Activated naive CD4-positive, alpha-beta T cell treated with anti-CD3 and anti-CD28 coated beads, Interleukin-2, amount 50 U/mL, for 24 hours (primary cell): ENCODE results near the gene GNG7.
A peak's percentile ranks its signal among the peaks of the same experiment; 100 is the strongest.

Experiments
- H3K27ac Mint-ChIP-seq: one replicate; pipeline ENCODE4 v1.8.0; 2021; ENCODE audit warnings: mild to moderate bottlenecking, mixed read lengths
- H3K27me3 Mint-ChIP-seq: one replicate; pipeline ENCODE4 v1.8.0; 2021; ENCODE audit warnings: mixed read lengths
- H3K36me3 Mint-ChIP-seq: one replicate; pipeline ENCODE4 v1.8.0; 2021; ENCODE audit warnings: mixed read lengths
- H3K4me1 Mint-ChIP-seq: one replicate; pipeline ENCODE4 v1.8.0; 2021; ENCODE audit warnings: mixed read lengths
- H3K4me3 Mint-ChIP-seq: one replicate; pipeline ENCODE4 v1.8.0; 2021; ENCODE audit warnings: mild to moderate bottlenecking, mixed read lengths
- H3K9me3 Mint-ChIP-seq: one replicate; pipeline ENCODE4 v1.8.0; 2021; ENCODE audit warnings: mixed read lengths

Gene GNG7

DNA sequence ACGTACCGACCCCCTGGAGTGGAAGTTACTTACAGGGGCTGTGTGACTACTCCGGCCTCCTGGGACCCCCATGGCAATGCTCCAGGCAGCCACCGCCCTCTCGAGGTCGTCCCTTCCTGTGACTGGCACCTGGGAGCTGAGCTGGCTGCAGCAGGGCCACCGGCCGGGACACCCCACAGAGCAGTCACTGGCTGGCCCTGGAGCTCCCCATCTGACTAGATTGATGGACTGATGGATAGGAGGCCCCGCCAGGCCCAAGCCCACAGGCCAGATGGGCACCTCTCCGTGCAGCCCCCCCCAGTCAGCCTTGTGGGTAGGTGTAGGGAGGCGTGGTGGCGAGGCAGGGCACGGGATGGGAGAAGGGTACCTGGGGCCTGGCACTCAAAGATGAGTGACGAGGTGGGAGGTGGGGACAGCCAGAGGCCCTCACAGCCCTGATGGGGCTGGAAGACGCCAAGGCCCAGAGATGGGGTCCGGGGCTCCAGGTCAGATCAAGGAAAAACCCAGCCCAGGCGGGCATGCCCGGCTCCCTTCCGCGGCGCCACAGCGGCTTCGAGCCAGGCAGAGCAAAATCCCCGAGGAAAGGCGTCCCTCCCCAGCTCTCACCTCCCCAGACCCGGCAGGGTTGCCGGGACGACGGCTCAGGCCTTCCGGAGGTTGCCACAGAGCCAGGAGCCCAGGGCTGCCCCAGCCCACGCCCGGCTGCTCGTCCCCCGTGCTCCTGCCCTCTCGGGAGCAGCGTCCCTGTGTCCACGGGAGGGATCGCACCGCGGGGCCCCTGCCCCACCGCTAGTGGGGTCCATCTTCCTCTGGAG lies 28.9 kb upstream of the GNG7 start:
- peaks cover 5% of the 10 kb centered on the region for H3K4me1 Mint-ChIP-seq
- no peak overlapping the region for H3K4me3 Mint-ChIP-seq
- peaks cover 8% of the 10 kb centered on the region for H3K36me3 Mint-ChIP-seq
- H3K9me3 Mint-ChIP-seq = no peaks in the 10 kb centered on the region
- H3K27ac Mint-ChIP-seq = no peak overlapping the region
- H3K27me3 Mint-ChIP-seq = no peaks in the 10 kb centered on the region

DNA sequence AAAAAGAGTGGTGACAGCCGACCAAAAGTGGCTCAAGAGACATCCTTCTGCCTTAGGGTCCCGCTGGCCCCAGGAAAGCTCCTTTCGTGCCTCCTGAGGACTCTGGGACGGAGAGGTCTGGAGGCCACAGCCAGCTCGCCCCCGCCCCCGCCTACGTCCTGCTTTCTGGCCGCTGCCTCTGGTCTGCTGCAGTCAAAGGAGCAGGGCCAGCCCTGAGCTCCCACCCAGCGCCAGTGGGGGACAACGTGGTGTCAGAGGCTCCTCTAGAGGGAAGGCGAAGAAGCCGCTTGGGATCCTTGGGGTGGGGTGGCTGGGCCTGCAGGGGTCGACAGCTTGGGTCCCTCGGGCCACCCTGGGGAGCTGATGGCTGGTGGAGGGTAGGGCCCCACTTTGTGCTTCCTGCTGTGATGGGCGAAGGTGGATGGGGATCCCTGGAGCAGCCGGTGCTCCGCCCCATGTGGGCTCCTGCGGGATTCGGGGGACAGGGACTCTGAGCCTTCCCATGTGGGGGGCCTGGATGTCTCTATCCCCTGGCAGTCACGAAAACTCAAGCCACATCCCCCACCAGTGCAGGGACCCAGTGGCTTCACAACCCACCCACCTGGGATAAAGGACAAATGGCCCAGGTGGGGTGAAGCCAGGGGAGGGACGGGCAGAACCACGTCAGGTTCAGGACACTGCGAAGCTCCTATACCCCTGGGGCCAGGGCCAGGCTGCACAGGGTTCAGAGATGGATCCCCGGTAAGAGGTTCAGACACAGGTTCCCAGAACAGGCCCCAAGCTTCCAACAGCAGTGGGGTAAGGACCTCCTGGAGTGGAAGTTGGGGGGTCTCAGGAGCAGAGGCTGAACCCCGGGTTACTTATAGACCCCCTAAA lies 27.7 kb upstream of the GNG7 start:
- Mint-ChIP-seq H3K27me3 (peaks cover 1% of the 10 kb centered on the region), H3K9me3 (no peaks in the 10 kb centered on the region), H3K4me3 (no peak overlapping the region), H3K4me1 (peaks cover 5% of the 10 kb centered on the region), H3K36me3 (peaks cover 5% of the 10 kb centered on the region), H3K27ac (no peak overlapping the region)

DNA sequence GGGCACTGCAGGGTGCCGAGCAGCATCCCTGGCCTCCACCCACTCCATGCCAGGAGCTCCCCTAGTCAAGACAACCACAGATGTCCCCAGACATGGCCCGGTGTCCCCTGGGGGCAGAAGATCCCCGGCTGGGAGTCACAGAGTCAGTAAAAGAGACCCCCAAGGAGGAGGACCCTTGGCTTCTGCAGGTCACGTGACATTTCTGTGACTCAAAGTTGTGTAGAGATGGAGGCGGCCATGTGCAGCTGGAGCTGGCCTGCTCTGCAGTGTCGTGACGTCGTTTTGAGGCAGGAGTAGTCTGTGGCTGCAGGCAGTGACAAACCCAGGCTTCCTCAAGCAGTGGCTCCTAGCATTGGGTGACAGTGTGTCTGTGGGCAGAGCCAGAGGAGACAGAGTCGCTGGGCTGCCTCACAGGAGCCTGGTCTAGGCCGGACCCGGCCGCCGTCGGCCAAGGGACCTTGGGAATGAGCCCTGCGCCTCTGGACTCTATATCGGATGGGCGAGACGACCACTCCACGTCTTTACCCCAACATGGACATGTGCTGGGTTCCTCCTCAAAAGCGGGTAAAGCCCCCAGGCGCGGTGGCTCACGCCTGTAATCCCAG lies 26.4 kb upstream of the GNG7 start:
- no peak overlapping the region for H3K27ac Mint-ChIP-seq
- no peak overlapping the region for H3K4me3 Mint-ChIP-seq
- H3K36me3 Mint-ChIP-seq = peaks cover under 1% of the 10 kb centered on the region
- no peaks in the 10 kb centered on the region for H3K9me3 Mint-ChIP-seq
- peaks cover 4% of the 10 kb centered on the region for H3K27me3 Mint-ChIP-seq
- H3K4me1 Mint-ChIP-seq = no peaks in the 10 kb centered on the region

DNA sequence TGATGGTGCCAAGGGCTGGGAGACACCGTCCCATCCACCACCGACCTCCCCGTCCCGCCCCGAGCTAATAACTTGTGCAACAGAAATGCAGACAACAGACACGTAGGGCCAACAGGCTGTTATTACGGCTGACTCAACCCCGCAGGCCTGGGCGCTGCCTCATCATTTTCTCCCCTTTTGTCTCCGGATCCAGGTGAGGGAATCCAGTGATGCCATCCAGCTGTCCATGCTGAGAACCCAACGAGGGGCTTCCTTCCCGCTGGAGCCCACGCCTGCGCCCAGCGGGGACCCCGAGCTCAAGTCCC lies 25.1 kb upstream of the GNG7 start:
- Mint-ChIP-seq H3K4me3 (no peak overlapping the region), H3K9me3 (no peaks in the 10 kb centered on the region), H3K27me3 (peaks cover 4% of the 10 kb centered on the region), H3K36me3 (no peaks in the 10 kb centered on the region), H3K4me1 (no peaks in the 10 kb centered on the region), H3K27ac (no peak overlapping the region)

DNA sequence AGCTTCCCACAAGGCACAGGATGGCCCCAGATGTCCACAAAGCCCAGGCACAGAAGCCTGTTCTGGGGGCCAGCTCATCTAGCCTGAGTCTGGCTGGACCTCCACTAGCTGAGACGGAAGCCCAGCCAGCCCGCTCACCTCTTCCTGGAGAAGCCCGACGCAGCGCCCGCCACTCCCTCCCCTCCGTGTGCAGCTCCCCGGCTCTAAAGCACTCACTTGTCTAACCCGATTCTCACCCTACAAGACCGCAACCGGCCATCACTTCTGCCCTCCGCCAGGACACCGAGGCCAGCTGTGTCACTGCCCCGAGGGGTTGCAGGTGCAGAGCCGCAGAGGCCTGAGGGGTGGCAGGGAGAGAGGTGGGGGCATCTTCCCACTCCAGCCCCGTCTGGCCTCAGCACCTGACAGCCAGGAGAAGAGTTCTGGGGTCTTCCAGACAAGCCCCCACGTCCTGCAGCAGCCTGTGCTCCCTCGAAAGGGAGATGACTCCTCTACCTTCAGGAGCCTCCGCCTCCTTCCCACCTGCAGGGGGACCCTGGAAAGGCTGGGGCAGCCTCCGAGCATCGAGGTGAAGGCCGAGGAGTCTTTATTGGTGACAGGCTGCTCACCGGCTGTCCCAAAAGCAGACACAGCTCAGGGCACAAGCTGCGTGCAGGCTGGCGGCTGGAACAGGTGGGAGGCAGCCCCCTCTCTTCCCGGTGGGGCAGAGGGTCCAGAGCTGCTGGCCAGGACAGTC lies 24.6 kb upstream of the GNG7 start:
- Mint-ChIP-seq H3K27me3 (peaks cover 5% of the 10 kb centered on the region), H3K4me3 (no peak overlapping the region), H3K27ac (no peak overlapping the region), H3K4me1 (no peaks in the 10 kb centered on the region), H3K36me3 (no peaks in the 10 kb centered on the region), H3K9me3 (no peaks in the 10 kb centered on the region)

DNA sequence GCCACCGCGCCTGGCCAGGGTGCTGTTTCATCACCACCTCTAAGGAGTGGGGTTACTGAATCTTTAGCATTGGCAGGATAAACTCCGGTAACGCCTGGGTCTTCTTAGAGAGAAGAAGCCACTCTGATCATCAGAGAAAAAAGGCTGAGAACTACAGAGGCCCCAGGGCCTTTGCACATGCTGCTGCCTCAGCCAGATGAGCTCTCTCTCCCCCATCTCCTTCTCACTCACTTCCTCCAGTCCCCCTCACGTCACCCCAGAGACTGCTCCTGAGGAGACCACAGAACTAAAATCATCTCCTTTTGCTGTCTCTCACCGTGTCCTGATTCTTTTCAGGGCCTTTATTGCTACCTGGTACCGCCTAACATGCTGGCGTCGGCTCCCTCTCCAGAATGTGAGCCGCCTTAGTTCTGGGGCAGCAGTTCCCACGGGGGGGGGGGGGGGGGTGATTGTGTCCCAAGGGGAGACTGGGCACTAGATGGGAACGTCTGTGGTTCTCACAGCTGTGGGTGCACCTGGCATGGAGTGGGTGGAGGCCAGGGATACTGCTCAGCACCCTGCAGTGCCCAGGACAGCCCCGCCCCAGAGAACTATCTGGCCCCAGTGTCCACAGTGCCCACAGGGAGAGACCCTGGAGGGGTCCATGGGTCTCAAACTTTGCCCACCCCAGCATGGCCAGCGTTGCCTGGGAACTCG lies 23.8 kb upstream of the GNG7 start:
- H3K4me1 Mint-ChIP-seq = no peaks in the 10 kb centered on the region
- H3K27ac Mint-ChIP-seq = no peak overlapping the region
- no peak overlapping the region for H3K4me3 Mint-ChIP-seq
- H3K27me3 Mint-ChIP-seq = peaks cover 7% of the 10 kb centered on the region
- H3K36me3 Mint-ChIP-seq = no peaks in the 10 kb centered on the region
- H3K9me3 Mint-ChIP-seq = no peaks in the 10 kb centered on the region

DNA sequence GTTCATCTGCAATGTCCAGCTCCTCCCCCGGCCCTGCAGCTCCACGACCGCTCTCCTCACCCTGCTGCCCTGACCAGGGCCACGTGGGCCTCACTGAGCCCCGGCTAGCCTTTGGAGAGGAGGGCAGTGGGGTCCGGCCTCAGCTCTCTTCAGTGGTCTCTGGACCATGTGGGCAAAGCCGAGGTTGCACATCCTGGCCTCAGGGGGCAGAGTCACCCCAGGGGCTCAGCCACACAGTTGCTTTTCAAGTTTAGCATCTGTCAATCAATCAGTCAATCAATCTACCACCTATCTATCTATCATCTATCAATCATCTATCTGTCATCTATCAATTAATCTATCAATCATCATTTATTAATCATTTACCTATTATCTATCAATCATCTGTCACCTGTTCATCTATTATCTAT lies 21.7 kb upstream of the GNG7 start:
- H3K4me3 Mint-ChIP-seq = no peak overlapping the region
- no peaks in the 10 kb centered on the region for H3K9me3 Mint-ChIP-seq
- H3K27me3 Mint-ChIP-seq = peaks cover 14% of the 10 kb centered on the region
- no peak overlapping the region for H3K27ac Mint-ChIP-seq
- peaks cover 5% of the 10 kb centered on the region for H3K4me1 Mint-ChIP-seq
- H3K36me3 Mint-ChIP-seq = no peaks in the 10 kb centered on the region

DNA sequence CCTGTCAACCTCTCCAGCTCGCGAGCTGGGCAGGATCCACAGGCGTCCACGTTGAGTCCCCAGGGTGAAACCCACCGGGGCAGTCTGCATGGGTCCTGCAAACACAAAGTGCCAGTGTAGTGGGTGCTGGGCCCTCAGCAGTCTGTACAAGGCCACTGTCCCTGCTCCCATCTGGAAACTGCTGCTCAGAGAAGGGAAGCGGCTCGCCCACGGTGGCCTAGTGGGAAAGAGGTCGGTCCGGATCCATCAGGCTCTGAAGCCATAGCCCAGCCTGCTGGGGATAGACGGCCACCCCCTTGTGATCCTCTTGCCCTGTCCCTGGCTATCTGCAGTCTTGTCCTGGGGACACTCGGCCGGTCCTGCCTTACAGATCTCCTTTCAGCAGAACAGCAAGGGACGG lies 21.3 kb upstream of the GNG7 start:
- Mint-ChIP-seq H3K9me3 (no peaks in the 10 kb centered on the region), H3K4me3 (no peak overlapping the region), H3K4me1 (peaks cover 5% of the 10 kb centered on the region)

DNA sequence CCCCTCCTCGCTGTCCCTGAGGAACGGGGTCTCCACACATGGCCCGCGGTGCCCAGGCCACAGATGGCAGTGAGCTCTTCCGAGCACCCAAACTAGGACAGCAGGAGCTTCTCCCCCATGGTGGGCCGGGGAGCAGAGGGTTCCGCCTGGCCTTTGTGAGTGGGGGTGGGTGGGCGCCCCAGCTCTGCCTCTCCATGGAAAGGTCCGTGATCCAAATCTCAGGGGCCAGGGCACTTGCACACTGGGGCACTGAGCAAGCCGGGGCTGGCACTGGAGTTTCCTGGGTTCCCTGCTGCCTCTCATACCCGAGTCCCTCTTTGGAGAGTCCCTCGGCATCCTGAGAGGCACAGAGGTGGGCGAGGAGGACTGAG lies 20.8 kb upstream of the GNG7 start:
- H3K36me3 Mint-ChIP-seq = no peaks in the 10 kb centered on the region
- H3K4me1 Mint-ChIP-seq = peaks cover 5% of the 10 kb centered on the region
- peaks cover 14% of the 10 kb centered on the region for H3K27me3 Mint-ChIP-seq
- H3K4me3 Mint-ChIP-seq = no peak overlapping the region
- H3K27ac Mint-ChIP-seq = no peak overlapping the region
- H3K9me3 Mint-ChIP-seq = no peaks in the 10 kb centered on the region

More for the DNA sequence above, 21.3 kb upstream of the GNG7 start:
- H3K27me3 Mint-ChIP-seq = peaks cover 14% of the 10 kb centered on the region
- no peak overlapping the region for H3K27ac Mint-ChIP-seq
- H3K36me3 Mint-ChIP-seq = no peaks in the 10 kb centered on the region

DNA sequence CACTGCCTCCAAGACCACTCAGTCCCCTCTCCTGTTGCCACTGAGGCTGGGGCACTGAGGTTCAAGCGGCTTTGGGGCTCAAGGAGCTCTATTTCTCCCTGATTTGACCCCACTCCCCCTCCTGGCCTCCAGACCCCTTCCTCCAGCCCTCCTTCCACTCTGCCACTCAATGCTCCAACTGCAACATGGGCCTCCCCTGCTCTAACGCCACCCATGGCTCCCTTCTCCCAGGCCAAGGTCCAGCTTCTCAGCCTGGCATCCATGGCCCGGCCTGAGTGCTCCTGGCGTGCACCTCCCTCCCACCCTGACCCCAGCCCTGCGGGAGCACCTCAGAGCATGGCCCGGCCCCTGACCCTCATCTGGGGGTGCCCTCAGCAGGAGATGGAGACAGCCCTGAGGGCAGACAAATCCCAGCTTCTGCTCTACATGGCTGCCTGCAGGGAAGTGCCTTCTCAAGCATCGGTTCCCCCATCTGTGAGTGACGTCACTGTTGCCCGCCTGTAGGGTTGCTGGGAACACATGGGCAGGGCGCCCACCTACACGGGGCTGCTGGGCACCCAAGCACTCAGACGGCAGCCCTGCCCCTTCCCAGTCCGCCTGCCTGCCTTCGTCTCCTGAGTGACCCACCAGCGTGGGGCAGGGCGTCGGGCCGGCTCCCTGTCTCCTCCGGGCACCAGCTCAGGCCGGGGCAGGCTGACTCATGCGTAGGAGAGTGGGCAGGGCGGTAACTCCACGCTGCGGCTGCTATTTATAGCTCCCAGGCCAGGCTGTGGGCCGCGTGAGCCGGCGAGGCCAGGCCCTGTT lies 20.2 kb upstream of the GNG7 start:
- H3K36me3 Mint-ChIP-seq = no peaks in the 10 kb centered on the region
- H3K4me3 Mint-ChIP-seq = no peak overlapping the region
- no peak overlapping the region for H3K27ac Mint-ChIP-seq
- H3K4me1 Mint-ChIP-seq = peaks cover 5% of the 10 kb centered on the region
- H3K9me3 Mint-ChIP-seq = no peaks in the 10 kb centered on the region
- H3K27me3 Mint-ChIP-seq = peaks cover 14% of the 10 kb centered on the region

DNA sequence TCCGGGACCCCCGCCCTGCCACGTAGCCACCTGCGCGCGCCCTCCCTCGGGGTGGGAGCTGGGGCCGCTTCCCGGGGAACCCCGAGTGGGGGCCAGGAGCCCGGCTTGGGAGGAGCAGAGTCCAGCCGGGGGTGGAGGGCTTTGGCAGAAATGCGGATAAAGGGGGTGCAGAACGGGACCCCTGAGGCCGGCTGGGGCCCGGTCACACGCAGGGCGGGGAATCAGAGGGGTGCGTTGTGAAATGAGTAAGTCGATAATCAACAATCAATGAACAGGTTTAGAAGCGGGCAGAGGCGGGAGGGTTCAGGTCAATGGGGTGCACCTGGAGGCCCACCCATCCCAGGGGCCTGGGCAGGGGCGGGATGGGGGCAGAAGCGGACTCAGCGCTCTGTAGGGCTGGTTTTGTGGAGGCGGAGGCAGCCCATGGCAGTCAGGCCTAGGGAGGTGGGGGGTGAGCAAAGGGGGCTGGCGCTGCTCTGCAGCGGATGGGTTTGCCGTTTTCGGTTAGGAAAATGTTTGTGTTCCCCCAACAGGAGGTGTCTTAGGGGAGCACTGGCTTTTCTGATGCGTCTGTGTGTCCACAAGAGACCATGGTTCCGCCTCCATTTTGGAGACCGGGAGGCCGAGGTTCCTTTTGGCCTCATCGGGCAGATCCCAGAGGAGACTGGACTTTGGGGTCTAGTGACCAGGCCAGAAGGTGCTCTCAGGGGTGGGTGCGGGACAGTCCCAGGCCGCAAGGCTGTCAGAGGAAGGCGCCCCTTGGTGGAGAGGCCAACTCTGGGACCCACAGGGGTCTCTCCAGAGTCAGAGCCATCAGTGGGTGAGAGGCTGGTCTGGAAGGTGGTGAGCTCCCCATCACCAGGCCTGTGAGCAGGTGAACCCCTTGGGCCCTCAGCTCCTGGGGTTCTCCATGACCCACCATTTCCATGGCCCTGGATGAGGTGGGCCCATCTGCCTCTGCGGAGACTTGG lies 19.4 kb upstream of the GNG7 start:
- Mint-ChIP-seq H3K4me1 (peaks cover 5% of the 10 kb centered on the region), H3K4me3 (peak overlapping the region; percentile 36), H3K27me3 (peaks cover 14% of the 10 kb centered on the region), H3K9me3 (no peaks in the 10 kb centered on the region), H3K36me3 (no peaks in the 10 kb centered on the region), H3K27ac (no peak overlapping the region)

DNA sequence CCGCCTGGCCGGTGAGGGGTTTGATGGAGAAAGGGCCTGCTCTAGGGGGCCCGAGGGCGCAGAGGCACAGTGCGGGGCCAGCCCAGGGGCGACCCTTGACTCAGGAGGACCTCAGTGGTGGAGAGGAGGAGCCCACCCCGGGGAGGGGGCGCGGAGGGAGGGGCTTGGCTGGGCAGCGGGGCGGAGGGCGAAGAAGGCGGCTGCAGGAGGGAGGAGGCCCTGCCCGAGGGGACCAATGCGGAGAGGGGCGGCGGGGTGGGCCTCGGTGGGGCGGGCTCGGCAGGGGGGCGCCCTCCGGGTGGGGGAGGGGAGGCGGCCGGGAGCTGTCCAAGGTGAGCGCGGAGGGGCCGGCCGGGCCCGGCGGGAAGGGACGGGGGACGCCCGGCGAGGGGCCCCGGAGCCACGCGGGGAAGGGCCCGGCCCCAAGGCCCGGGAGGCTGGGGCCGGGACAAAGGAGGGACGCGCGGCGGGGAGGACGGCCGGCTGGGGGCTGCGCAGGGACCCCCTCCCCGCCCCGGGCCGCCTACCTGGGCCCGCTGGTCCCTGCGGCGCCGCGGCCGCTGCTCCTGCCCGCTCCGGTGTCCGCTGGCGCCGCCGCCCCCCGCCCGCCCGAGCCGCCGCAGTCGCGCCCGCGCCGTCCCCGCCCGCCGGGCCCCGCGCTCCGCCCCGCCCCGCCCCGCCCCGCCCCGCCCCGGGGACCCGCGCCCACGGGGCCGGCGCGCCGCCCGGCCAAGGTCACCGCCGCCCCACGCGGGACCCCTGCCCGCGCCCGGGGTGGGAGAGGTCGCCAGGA lies 18.5 kb upstream of the GNG7 start, which contains the start of gene DIRAS1:
Gene DIRAS1 (minus strand): TSS at position 596 of the 793 bp plus-strand sequence. CDS start 3,566 bp downstream, outside the sequence.
- H3K27ac Mint-ChIP-seq = no peak within 1 kb of the TSS
- H3K36me3 Mint-ChIP-seq = no peaks in the 10 kb centered on the region
- peak within 1 kb of the TSS; percentile 36 for H3K4me3 Mint-ChIP-seq
- no peaks in the 10 kb centered on the region for H3K9me3 Mint-ChIP-seq
- H3K27me3 Mint-ChIP-seq = peaks cover 13% of the 10 kb centered on the region
- peaks cover 5% of the 10 kb centered on the region for H3K4me1 Mint-ChIP-seq
